HG03354 (cell line): ENCODE results near the gene GPR42.
"Not testable (repeated sequence)": the region's sequence is repeated elsewhere in the genome, so short reads cannot be mapped to it uniquely, and the experiment has no call there.

Source experiments
- ATAC-seq: cut with Tn5 transposase; IDR thresholded peaks from one replicate; pipeline ENCODE4 v1.9.1; 2021; ENCODE audit warnings: mild to moderate bottlenecking; ENCODE audit not compliant: unreplicated experiment, poor library complexity, severe bottlenecking

GPR42 gene

GRCh38 chr19:35360880-35361420 is 9.9 kb upstream of the GPR42 start:
- ATAC-seq = no peak

GRCh38 chr19:35362261-35363000 is 8.4 kb upstream of the GPR42 start:
- ATAC-seq = no peak

GRCh38 chr19:35363001-35363590 is 7.8 kb upstream of the GPR42 start:
- ATAC-seq = no peak

- no peak for ATAC-seq
Measured at GRCh38 chr19:35363711-35364425, 7.0 kb upstream of the GPR42 start.

- no peak for ATAC-seq
Measured at GRCh38 chr19:35365303-35365702, 5.6 kb upstream of the GPR42 start.

GRCh38 chr19:35368378-35368777 is 2.5 kb upstream of the GPR42 start:
- ATAC-seq = no peak

GRCh38 chr19:35369522-35369921 is 1.3 kb upstream of the GPR42 start:
- ATAC-seq = no peak

- ATAC-seq = no peak
Measured at GRCh38 chr19:35373492-35373891, 2.6 kb downstream of the GPR42 start.

- not testable (repeated sequence) for ATAC-seq
Measured at GRCh38 chr19:35374031-35374430, 3.2 kb downstream of the GPR42 start.

- no peak for ATAC-seq
Measured at GRCh38 chr19:35375505-35376307, 4.8 kb downstream of the GPR42 start.

- ATAC-seq = no peak
Measured at GRCh38 chr19:35377656-35378055, 6.8 kb downstream of the GPR42 start.

- no peak for ATAC-seq
Measured at GRCh38 chr19:35378356-35378755, 7.5 kb downstream of the GPR42 start.

- ATAC-seq = not testable (repeated sequence)
Measured at GRCh38 chr19:35379545-35379944, 8.7 kb downstream of the GPR42 start.

GRCh38 chr19:35379992-35380391 is 9.1 kb downstream of the GPR42 start:
- ATAC-seq = no peak

- ATAC-seq = no peak
Measured at GRCh38 chr19:35380450-35381124, 9.7 kb downstream of the GPR42 start.

GRCh38 chr19:35381318-35381717 is 10.4 kb downstream of the GPR42 start:
- ATAC-seq = no peak

- no peak for ATAC-seq
Measured at GRCh38 chr19:35381926-35382325, 11.1 kb downstream of the GPR42 start.

GRCh38 chr19:35383536-35383935 is 12.7 kb downstream of the GPR42 start:
- ATAC-seq = no peak

GRCh38 chr19:35388277-35389054 is 17.6 kb downstream of the GPR42 start:
- ATAC-seq = no peak
